GM19023 (cell line): ENCODE results near the gene EIF2AK2.
"Not testable (repeated sequence)": the region's sequence is repeated elsewhere in the genome, so short reads cannot be mapped to it uniquely, and the experiment has no call there.

ENCODE experiments used
- ATAC-seq: cut with Tn5 transposase; IDR thresholded peaks from one replicate; pipeline ENCODE4 v1.9.1; 2021; ENCODE audit warnings: mild to moderate bottlenecking, moderate library complexity; ENCODE audit not compliant: unreplicated experiment

The EIF2AK2 gene

DNA sequence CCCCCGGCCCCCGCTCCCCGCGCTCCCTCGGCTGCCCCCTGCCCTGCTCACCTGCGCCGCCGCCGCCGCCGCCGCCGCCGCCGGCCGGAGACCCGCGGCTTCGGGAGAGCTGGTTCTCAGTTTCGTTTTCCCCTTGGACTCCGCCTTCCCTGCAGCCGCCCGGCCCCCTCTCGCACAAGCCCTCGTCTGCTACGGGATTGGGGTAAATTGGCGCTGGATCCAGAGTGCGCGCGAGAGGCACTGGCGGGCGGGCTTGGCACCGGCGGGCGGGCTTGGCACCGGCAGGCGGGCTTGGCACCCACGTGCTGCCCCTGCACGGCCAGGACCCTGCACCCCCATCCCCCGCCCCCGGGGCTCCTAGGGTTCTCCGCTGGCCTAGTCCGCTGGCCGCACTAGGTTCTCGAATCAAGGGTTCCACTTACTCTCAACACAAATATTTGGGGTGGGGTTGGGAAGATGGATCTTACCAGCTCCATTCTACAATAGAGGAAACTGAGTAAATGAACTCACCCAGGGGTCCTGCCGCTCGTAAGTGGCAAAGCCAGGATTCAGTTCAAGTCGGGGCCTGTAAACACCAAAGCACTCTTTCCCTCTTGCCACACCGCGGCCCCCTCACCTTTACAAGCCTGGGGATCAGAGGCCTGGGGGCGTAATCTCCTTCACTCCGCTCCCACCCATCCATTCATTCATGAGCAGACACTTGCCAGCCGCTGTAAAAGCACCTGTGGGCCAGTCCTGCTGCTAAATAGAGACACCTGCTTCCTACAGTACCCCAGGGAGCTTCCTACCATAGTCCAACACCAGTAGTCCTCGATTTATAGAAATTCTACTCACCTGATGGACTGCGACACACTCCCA is at the start of gene EIF2AK2:
Gene EIF2AK2 (minus strand): TSS at position 124 of the 858 bp plus-strand sequence. CDS start 9,174 bp downstream, outside the sequence.
- peak; percentile 90 for ATAC-seq

- ATAC-seq: no peak
These were observed 49.0 kb upstream of the EIF2AK2 start for GRCh38 chr2:37205689-37206341.

- ATAC-seq: not testable (repeated sequence)
These were observed 48.4 kb upstream of the EIF2AK2 start for GRCh38 chr2:37205071-37205661.

DNA sequence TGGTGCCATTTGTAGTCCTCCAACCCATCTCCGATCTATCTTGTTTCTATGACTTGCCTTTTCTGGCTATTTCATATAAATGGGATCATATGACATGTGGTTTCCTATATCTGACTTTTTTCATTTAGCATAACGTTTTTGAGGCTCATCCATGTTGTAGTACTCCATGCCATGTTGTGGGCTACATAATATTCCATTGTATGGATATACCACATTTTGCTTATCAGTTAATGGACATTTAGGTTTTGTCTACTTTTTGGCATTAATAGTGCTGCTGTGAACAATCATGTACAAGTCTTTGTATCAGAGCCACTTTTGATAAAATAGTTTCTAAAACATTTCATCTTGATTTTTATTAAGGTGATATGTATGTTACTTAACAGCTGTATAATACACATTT is 46.9 kb upstream of the EIF2AK2 start:
- no peak for ATAC-seq

DNA sequence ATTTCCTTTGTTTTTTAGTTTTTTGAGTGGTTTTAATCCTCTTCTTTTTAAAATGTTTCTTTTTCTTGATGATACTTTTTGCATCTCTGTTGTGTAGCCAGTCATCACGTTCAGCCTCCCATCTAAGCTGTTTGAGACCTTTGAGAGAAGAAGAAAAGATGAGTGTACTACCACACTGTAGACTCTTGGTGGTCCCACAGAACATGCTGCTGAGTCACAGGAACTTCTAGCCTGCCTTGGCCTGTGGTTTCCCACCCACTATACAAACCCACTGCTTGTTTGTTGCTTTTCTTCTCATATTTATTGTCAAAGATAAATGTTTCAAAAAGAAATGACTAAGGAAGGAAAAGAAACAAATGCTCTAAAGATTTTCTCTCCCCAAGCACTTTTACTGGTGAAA is 45.0 kb upstream of the EIF2AK2 start:
- no peak for ATAC-seq

- no peak for ATAC-seq
These were observed 44.4 kb upstream of the EIF2AK2 start for GRCh38 chr2:37201208-37201607.

DNA sequence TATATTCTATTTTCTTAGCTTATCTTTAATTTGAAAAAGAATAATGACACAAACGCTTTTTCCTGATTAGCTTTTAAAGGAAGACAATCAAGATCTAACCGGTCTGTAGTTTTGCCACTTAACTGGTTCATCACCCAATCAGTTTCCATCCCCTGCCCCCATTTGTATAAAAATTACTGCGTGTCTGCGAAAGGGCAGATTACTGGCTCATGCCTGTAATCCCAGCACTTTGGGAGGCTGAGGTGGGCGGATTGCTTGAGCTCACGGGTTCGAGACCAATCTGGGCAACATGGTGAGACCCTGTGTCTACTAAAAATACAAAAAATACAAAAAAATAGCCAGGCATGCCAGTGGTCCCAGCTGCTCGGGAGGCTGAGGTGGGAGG is 41.9 kb upstream of the EIF2AK2 start:
- ATAC-seq: no peak

DNA sequence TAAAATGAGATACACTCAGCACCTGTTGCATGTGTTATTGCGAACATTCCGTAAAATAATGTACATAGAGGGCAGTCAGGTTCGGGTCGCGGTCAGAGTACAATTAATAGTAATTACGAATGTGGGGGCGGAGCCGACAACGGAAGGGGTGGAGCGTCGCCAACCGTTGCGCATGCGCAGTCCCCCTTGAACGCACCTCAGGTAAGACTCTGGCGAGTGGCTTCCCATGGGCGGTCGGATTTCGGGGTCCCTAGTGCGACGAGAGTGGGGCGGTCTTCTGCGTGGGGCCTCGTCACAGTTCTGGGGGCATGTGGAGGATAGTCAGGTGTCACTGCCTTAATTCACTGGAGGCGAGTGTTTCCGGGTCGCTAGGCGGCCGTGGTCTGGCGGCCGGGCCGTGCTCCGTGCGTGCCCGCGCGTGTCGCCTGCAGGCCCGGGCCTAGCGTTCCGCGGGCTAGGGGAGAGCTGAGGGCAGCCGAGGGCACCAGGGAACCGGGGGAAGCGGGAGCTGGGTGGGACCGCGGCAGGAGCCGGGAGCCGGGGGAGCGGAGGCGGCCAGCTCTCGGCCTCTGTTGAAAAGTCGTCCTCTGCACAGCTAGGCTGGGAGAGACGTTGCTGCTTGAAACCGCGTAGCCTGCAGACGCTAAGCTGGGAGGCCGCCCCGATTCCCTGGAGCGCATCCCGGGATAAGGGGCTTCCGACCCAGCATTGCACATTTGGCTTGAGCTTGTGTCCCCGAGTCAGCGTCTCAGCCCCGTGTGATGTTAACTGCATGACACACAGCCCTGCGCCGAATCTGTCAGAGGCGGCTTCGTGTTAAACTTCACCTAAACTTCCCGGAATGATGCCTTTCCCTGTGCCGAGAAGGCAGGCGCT is 39.8 kb upstream of the EIF2AK2 start, which contains the start of gene CEBPZOS:
Gene CEBPZOS (plus strand): TSS at position 177 of the 876 bp plus-strand sequence. CDS start 3,209 bp downstream, outside the sequence.
- ATAC-seq: peak; percentile 81

DNA sequence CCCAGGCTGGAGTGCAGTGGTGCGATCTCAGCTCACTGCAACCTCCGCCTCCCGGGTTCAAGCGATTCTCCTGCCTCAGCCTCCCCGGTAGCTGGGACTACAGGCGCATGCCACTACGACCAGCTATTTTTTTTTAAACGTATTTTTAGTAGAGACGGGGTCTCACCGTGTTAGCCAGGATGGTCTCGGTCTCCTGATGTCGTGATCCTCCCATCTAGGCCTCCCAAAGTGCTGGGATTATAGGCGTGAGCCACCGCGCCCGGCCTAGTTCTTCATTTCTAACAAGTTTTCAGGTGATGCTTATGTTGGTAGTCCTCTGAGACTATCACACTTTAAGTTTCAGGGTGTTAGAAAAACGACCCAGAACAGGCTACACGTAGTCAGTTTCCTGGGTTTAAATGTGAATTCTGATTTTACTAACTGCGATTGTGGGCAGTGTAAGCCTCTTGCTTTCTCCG is 39.1 kb upstream of the EIF2AK2 start:
- ATAC-seq: not testable (repeated sequence)

DNA sequence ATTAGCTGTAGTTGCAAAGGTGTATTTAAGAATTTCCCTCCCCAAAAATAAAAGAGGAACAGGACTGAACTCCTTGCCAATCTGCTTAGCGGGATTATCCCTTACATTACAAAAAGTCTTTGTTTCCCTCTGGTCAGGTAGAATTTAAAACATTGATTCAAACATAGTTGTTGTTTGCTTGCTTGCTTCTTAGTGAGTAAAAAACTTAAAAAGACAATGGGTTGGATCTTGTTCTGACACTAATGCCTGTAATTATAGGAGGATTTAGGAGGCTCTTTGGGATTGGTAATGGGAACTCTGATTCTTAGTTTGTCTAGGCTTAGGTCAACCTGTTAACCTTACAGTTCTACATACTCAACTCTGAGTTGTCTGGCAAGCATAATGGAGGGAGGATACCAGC is 35.8 kb upstream of the EIF2AK2 start:
- ATAC-seq: no peak

DNA sequence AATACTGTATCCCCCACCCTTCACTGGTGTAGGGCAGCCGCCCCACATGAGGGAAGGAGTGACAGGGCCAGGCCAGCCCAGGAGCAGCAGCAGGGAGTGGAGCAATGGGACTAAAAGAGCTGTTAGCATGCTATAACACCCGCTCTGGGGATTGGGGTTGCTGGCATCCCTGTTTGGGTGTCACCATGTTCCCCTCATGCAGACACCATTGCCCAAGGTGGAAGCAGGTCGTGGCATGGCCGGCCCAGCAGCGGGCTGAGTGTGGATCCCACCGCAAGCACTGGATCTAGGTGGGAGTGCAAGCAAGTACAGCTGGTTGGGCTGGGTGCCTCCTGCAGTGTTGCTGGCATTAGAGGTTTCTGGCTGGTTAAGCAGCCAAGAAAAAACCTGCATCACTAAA is 35.0 kb upstream of the EIF2AK2 start:
- ATAC-seq: no peak

- ATAC-seq: no peak
These were observed 34.5 kb upstream of the EIF2AK2 start for GRCh38 chr2:37191253-37191652.

DNA sequence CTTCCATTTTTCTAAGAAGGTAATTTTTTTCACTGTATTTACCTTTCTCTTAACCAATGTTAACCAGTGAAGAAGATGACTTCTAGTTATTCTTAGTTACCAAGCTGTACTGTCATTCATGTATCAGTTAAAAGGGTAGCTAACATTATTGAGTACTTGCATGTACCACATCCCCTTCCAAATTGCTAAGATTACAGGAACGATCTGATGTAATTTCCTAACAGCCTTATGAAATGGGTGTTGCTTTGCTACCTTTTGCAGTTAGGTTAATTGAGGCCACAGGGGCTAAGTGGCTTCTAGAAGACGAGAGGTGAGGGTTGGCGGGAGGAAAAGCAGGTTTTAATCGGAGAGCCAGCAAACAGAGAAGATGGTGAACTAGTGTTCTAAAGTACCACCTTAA is 33.5 kb upstream of the EIF2AK2 start:
- ATAC-seq: no peak

- ATAC-seq: no peak
These were observed 32.8 kb upstream of the EIF2AK2 start for GRCh38 chr2:37189452-37190153.

GRCh38 chr2:37188570-37188969 is 31.8 kb upstream of the EIF2AK2 start, which contains the start of gene SULT6B1:
TSS of gene SULT6B1 (minus strand) at chr2:37188670. CDS start at chr2:37188640, 30 bp downstream.
- ATAC-seq: no peak

- no peak for ATAC-seq
These were observed 25.2 kb upstream of the EIF2AK2 start for GRCh38 chr2:37181726-37182684.

DNA sequence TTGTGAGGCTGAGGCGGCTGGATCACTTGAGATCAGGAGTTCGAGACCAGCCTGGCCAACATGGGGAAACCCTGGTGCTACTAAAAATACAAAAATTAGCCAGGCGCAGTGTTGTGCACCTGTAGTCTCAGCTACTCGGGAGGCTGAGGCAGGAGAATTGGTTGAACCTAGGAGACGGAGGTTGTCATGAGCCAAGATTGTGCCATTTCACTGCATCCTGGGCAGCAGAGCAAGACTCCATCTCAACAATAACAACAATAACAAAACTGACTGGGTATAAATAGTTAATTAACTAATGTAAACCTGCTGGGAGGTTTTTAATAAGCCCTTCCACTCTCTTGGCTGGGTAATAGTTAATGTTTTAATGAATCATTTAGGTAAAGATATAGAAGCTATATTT is 23.9 kb upstream of the EIF2AK2 start:
- no peak for ATAC-seq

GRCh38 chr2:37180006-37180639 is 23.3 kb upstream of the EIF2AK2 start:
- ATAC-seq: no peak
